Endometrial microvascular endothelial cells (primary cell): Measurements from ENCODE around the gene FLT3. TPM values are rescaled to one million over a fixed set of nuclear protein-coding genes. Genes with fewer than 3 reads are reported as not detected.

Source experiments
- total RNA-seq: library from RNA; depleted of rRNA; stranded (reverse); fragments of >200 nt; gene quantifications from one replicate; pipeline ENCODE4 v1.2.3, GENCODE V29; 2015; ENCODE audit errors: inconsistent ontology term

The FLT3 gene
- total RNA-seq, 1 donor from 2014 or later = not detected

Other genes with a start within 250 kb of the FLT3 start
- gene PDX1, start 180.6 kb downstream of the FLT3 start, total RNA-seq = not detected
- gene CDX2, start 131.3 kb downstream of the FLT3 start, total RNA-seq = not detected
- not detected for gene URAD, start 111.9 kb downstream of the FLT3 start, total RNA-seq
- 18.1 TPM for gene PAN3, start 38.0 kb upstream of the FLT3 start, total RNA-seq